GM18861 (cell line): ENCODE measurements around the gene SPATA16.
"Not testable (repeated sequence)": the region's sequence is repeated elsewhere in the genome, so short reads cannot be mapped to it uniquely, and the experiment has no call there.

Experiments used
- ATAC-seq: cut with Tn5 transposase; IDR thresholded peaks from one replicate; pipeline ENCODE4 v1.9.1; 2021; ENCODE audit not compliant: unreplicated experiment

SPATA16 gene

DNA sequence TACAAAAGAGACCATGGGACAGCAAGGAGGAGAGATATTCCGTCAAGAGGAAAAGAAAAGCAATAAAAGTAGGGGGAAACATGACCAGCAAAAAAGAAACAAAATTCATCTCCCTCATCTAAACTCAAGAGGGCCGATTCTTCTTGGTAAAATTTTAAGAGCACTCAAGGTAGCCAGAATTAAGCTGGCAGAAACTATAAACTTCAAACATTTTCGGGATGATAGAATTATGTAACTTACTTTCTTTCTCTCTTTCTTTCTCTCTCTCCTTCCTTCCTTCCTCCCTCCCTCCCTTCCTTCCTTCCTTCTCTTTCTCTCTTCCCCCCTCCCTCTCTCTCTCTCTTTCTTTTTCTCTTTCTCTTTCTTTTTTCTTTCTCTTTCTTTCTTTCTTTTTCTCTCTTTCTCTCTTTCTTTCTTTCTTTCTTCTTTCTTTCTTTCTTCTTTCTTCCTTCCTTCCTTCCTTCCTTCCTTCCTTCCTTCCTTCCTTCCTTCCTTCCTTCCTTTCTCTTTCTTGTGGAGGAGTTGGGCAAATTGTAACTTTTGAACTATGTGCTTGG lies 180.3 kb downstream of the SPATA16 start:
- ATAC-seq = not testable (repeated sequence)

DNA sequence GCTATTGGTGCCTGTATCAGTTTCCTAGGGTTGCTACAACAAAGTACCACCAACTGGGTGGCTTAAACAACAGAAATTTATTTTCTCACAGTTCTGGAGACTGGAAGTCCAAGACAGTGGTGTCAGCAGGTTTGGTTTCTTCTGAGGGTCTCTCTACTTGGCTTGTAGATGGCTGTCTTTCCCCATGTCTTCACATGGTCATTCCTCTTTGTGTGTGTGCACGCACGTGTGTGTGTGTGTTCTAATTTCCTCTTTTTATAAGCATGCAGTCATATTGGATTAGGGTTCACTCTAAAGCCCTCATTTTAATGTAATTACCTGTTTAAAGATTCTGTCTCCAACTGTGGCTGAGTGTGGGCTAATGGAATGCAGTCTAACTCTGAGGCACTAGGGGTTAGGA lies 182.5 kb downstream of the SPATA16 start:
- no peak for ATAC-seq

DNA sequence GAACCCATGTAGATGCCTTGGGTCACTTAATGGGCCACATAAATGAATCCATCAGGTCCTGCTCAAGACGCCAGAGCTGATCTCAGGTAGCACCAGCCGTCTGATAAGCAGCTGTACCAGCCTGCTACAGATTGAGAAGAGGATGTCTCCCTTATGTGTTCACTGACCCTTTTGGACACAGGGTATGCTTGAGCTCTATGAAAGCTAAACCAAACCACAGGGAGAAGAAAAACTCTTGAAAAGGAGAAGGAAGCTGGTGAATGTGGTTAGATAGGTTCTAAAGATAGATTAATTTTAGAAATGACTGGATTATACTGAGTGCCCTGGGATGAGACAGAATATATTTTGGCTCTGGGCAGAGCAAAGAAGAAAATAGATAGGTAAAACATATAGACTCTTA lies 187.5 kb downstream of the SPATA16 start:
- no peak for ATAC-seq

DNA sequence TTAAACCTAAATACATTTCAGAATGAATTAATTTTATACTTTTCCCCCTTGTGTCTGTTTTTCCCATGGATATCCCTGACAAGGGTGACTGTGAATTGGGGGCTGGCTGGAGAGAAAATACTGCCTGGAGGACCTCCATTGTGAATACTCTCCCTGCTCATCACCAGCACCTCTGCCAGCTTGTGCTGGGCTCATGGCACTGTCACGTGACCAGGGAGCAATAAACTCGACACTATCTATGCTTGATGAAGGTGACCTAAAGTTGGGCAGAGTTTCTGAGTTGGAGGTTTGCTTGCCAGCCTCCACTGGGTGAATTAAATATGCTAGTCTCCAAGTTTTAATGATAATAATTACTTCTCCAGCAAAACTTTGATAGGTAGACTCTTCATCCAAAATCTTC lies 189.5 kb downstream of the SPATA16 start:
- ATAC-seq = no peak

DNA sequence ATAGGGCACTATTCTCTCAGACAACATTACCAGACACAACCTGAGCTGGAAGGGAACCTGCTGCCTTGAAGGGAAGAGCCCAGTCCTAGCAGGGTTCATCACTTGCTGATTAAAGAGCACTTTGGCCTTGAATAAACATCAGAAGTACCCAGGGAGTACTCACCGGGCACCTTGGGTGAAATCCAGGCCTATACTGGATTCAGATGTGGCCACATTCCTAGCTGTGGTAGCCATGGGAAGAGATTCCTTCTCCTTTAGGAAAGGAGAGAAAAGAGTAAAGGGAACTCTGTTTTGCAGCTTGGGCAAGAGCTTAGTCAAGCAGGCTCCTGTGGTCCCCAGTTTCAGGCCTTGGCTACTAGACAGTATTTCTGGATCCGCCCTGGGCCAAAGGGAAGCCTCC lies 195.0 kb downstream of the SPATA16 start:
- ATAC-seq = no peak

DNA sequence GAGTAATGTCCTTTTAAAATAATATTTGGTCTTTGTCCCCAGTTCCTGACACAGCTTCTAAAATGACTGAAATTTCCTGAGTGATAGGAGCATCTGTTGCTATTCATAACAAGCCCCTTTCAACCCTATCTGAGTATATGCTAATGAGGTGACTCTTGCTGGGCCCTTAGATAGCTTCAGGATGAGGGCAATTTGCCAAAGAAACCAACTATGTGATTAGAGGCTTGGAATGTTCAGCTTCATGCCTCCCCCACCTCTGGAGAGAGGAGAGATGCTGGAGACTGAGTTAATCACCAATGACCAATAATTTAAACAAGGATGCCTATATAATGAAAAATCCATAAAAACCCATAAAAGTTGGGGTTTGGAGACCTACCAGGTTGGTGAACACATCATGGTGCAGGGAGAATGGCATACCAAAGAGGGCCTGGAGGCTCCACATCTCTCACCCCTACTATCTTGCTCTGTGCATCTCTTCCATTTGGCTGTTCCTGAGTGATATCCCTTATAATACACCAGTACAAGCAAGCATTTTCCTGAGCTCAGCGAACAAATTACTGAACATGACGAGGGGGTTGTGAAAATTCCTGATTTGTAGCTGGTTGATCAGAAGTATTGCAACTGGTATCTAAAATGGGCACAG lies 201.3 kb downstream of the SPATA16 start:
- ATAC-seq = no peak

DNA sequence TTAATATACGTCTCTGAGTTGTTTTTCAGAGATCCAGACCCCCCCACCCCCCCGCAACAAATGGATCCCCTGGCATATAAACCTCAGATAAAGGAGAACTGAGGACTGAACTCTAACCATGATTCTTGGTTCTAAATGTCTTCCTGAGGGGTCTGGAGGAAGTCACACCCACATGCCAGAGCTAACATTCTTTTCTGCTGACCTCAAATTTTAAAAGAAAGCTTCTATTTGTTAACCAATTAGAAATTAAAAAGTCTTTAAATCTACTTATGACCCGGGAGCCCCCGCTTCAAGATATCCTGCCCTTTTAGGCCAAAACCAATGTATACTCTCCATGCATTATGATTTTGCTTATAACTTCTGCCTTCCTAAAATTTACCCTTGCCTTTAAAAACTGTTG lies 202.2 kb downstream of the SPATA16 start:
- no peak for ATAC-seq

DNA sequence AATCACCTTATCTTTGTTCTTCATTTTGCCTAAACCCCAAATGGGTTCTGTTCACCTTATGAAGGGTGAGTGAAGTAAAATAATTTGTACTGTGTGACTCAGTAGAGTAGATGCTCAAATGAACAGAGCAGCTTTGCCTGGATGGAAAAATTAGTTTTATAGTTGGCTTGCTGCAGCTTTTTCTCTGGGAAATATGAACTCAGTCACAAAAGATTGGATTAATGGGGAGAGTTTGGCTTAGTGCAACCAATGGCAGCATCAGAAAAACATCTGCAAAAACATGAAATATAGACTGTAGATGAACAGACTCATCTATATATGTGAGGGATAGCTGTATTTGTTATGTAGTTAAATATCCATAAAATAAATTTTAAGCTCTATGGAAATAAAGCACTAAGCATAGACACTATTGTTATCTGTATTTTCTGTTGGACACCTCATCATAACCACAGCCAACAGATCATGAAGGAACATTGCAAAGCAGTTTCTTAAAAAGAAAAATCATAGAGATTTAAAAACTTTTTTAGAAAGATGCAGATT lies 209.2 kb downstream of the SPATA16 start:
- no peak for ATAC-seq

DNA sequence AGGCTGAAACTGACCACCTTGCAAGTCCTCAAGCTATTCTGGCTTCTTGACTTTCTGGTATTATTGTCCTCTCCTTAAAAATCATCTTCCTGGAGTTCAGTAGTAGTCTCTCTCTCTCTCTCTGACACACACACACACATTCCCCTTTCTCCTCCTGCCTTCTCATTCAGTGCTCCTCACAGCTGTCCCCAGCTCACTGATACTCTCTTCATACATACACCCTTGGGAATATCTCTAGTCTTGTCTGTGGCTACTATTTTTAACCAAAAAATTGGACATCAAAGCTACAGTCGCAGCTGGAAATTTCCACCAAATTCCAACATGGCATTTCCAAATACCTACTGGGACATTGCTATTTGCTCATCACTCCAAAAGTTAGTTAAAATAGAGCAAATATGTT lies 211.6 kb downstream of the SPATA16 start:
- ATAC-seq = no peak

DNA sequence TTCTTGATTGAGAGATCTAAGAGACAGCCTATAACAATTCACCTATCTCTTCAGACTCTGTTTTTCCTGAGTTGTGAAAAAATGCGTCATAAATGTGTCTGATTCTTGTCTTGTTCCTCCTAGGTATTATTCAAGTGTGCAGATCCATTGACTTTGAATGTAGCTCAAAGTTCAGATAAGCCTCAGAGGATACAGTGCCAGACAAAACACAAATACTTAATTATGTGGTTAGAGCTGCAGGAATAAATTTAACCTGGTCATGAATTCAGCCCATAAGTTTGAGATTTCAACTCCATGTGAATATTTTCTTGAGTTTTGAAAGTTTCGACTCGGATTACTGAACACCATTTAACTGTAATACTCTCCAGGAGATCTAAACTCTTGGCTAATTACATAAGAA lies 216.5 kb downstream of the SPATA16 start:
- no peak for ATAC-seq

DNA sequence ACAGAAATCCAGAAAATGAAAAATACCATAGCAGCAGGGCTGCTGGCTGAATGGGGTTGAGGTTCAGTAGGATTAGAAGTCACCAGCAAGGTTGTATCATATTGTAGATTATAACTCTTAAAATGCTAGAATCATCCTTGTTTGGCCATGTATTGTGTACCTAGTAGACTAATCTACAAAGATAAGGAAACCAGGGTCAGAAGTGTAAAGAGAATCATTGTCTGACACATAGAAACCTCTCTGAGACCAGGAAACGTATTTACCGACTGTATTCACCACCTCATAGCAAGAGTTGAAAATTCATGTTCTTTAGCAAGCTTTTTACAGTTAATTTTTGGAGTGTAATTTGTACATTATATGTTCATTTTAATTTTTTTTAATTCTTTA lies 221.7 kb downstream of the SPATA16 start:
- ATAC-seq = no peak

DNA sequence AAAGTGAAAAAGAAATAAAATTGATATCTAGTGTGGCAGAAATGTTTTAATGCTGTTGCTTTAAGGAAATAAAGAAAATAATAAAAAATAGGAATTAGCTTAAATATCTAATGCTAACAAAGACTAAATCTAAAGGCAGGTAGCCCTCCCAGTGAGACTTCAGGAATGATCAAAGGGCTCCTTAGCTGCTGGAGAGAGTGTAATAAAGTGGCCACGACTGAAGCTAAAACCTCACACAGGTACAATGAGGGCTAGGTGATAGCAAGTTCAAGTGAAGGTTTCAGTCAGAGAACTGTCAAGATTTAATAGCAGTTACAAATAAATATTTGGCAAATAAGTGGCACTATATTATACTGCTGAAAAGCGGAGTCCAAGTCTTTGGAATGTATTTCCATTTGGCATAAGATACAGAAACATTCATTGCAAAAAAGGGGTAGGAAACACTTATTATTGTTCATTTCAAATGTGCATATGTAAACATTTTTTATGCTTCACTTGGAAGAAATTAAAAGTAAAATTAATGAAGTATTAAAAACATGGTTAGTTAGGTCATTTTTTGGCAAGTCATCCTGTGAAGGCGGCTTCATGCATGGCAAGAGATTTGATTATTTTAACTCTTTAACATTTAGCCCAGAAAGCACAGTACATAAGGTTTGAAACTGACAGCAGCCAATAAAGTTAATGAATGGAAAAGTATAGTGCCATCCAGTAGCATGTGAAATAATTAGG lies 222.3 kb downstream of the SPATA16 start:
- ATAC-seq = no peak

DNA sequence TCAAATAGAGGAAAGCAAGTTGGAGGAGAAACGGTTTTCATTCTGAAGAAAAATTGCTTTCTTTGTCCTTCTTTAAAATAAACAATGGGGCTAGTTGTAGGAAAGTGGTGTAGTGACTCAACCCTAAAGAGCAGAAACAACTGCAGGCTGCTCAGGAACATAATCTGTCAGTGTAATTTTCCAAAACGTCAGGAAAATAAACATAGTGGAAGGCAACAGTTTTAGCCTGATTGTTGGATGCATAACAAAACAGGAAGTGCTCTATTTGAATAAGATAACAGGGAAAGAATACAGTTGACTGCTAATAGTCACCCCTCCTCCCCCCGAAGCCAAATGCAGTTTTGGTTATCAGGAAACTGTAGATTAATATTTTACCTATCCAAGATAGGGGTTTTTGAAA lies 222.9 kb downstream of the SPATA16 start:
- no peak for ATAC-seq

DNA sequence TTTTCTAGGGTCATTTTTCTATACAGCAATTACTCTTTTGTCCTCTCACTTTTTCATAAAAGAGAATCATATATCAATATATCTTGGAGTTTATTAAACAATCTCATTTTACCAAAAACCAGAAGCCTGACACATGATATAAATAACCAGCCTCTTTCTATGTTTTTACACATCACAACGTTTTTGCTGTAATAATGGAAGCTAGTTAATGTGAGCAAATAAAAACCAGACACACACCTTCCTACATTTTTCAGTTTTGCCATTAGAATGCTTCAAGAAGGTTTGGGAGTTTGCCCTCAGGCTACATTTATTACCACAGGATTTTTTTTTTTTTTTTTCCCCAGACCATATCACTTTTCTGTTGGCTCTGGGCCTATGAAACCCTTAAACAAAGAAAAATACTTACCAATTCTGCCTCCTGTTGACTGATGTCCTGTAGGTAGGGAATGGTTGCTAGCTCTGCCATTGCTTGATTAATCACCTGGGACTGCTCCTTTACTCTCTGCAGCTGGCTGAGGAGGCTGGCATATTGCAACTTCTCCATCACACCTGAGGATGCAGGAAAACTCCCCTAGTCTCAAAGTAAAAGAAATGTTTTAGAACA lies 225.0 kb downstream of the SPATA16 start:
- no peak for ATAC-seq

DNA sequence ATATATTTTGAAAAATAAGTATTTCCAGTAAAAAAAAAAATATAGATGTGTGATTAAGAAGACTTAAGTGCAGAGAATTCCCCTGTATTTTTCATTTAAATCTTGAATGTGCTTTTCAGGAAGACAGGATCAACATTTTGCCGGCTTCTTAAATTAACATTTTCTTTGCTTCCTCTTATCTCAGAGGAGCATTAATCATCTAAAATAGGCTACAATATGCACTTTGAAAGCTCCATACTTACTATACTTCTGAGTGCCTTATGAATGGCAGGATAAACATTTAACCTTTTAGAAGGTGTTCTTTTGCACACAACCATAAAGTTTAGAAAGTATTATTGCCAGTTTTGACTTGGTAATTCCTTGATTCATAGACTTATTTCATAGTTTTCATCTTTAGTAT lies 226.2 kb downstream of the SPATA16 start:
- ATAC-seq = no peak

DNA sequence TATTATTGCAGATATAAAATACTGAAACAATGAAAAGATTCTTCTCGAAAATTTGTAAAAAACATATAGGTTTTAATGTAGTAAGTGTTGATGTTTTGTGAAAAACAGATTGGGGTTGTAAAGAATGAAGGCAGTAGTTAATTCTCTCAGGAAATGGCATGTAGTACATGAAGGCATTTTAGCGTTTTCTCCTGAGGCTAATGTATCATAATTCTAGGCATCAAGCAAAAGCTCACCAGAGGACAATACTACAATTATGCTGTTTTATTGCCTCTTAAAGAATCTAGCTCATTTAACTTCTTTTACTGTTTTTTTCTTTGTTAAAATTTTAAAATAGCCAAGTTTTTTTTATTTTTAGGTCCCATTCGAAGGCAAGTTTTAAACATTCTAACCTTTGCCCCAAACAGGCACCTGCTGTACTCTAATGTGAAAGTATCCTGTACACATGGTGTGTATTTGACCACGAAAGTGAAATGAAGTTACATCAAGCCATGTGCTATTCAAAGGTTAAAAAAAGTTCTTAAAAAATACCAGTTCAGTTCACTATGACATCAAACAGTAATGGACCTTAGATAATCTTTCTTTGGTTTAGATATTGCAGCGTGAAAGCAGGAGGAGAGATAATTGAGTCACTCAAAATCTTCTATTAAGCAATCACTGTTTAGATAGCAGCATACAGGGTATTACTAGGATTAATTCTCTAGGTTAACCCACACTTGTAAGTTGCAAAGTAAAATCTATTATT lies 227.0 kb downstream of the SPATA16 start:
- ATAC-seq = no peak

DNA sequence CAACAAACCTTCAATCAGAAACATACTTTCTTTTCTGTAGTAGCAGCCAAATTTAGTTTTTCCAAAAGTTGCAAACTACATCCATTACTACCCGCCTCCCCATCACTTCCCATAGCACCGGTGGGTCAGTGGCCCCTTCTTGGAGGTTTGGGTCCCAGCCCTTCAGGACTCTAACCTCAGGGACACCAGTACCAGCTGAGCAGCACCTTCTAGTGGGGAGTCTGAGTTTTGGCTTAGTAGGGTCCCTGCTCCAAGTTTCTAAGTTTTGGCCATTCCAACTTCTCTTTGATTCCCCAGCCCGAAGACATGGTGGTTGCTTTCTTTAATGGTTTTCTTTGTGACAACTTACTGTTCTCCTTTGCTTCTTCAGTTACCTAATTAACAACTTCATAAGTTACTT lies 229.9 kb downstream of the SPATA16 start:
- no peak for ATAC-seq

DNA sequence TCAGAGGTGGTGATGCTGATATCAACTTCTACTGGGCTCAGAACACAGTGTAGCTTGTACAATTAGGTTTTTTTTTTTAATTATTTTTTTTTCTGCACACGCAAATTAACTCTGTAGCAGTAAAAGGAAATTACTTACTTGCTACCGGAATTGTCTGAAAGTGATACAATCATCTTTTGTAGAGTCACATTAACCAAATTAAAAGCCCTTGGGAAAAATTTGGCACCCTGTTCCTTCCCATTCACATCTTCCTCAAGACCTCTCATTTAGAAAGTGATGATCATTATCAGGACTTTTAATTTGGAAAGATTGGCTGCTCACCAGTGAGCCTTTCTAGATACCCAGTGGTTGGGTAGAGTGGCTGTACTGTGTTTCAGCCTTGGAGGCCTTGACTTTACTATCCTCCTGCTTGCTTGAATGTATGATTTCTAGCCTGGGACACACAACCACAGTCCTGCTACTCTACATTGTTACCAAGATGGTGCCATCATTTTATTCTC lies 232.2 kb downstream of the SPATA16 start:
- ATAC-seq = no peak

DNA sequence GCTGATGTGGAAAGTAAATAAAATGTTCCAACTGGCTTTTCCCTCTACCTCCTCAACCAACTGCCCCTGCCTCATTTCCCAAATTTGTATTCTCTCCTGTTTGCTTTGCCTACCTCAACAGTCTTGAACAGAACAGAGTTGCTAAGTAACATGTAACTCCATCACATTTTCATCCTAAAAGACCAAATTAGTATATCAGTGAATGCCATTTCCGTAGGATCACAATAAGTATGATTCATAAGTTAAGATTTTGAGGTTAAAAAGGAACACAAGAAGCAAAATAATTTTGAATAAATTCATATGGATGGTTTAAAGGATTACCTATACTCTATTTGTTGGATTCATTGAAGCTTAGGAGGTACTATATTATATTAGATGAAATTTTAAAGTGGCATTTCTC lies 235.6 kb downstream of the SPATA16 start:
- no peak for ATAC-seq

DNA sequence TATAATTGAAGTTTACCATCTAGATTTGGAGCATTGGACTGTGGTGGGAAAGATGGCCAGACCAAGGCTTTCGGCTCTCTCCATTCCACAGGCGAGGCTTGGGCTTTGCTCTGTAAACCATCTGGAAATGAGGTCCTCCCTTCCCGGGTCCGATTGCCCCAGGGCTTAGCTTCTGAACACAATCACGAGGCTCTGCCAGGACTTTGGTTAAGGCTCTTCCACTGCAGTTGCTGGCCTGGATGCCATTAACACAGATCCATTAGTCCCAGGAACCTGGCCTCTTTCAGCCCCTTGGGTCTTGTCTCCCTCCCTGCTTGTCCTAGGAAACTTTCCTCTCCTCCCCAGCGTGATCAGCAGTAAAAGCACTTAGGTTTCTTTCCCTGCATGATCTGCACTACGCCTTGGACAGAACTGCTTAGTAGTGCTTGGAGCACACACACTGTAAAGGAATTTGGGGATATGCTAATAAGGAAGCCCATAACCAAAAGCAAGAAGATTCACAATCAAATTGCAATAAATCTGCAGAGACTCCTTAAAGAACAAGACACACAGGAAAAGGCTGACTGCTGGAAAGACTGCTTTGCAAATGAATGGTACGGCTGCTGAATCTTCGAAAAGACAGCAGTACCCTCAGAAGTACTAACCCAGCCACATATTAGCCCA lies 236.2 kb downstream of the SPATA16 start:
- no peak for ATAC-seq
